NB4 (cell line): Measurements from ENCODE around the gene CERKL.

Experiments
- CTCF ChIP-seq: IDR thresholded peaks from one replicate; pipeline ENCODE4 v1.5.1; 2012; ENCODE audit warnings: low read depth, low read length
- MAX ChIP-seq: IDR thresholded peaks from 2 replicates; pipeline ENCODE4 v1.6.1; 2011; ENCODE audit warnings: low read depth, low read length
- POLR2A ChIP-seq: IDR thresholded peaks from 2 replicates; pipeline ENCODE4 v1.6.1; 2011; ENCODE audit warnings: mild to moderate bottlenecking; ENCODE audit not compliant: insufficient read length; ENCODE audit errors: extremely low read depth

GRCh38 chr2:181602017-181602416 is 54.9 kb downstream of the CERKL start:
- TF ChIP-seq POLR2A (no peak), MAX (no peak), CTCF (no peak)
